Measurements from ENCODE around the gene RAD9A.

DNA sequence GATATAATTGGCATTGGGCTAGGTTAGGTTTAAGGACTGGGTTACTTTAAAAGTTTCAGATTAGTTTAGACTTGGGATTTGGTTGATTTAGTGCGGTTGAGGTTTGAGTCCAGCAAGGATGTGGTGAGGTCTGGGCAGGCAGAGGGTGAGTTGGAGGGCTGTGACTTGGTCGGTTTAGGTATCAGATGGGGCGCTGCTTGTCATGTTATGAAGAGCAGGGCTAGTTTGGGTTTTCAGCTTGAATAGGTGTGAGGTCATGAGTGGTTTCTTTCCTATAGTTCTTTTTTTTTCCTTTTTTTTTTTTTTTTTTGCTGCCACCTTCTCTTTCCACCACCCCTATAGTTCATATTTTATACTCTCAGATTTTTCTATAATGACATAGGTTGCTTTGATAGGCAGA lies 23.2 kb upstream of the RAD9A start:
- TF ChIP-seq, protein P1, sequence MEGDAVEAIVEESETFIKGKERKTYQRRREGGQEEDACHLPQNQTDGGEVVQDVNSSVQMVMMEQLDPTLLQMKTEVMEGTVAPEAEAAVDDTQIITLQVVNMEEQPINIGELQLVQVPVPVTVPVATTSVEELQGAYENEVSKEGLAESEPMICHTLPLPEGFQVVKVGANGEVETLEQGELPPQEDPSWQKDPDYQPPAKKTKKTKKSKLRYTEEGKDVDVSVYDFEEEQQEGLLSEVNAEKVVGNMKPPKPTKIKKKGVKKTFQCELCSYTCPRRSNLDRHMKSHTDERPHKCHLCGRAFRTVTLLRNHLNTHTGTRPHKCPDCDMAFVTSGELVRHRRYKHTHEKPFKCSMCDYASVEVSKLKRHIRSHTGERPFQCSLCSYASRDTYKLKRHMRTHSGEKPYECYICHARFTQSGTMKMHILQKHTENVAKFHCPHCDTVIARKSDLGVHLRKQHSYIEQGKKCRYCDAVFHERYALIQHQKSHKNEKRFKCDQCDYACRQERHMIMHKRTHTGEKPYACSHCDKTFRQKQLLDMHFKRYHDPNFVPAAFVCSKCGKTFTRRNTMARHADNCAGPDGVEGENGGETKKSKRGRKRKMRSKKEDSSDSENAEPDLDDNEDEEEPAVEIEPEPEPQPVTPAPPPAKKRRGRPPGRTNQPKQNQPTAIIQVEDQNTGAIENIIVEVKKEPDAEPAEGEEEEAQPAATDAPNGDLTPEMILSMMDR (IDR thresholded peaks at IDR 0.05; ENCODE audit: low read depth, low read length), result no peak
- TF ChIP-seq POLR2A (IDR thresholded peaks at IDR 0.05; ENCODE audit: extremely low read depth, insufficient read length), result no peak
- TF ChIP-seq, protein P2, sequence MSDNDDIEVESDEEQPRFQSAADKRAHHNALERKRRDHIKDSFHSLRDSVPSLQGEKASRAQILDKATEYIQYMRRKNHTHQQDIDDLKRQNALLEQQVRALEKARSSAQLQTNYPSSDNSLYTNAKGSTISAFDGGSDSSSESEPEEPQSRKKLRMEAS (IDR thresholded peaks at IDR 0.05; ENCODE audit: low read depth, low read length), result no peak

Data from NB4 (cell line).